ENCODE measurements around the gene AVEN.

AVEN gene

GRCh38 chr15:33844597-33844996, 194.4 kb downstream of the AVEN start:
- no peak overlapping the region for H3K4me3 ChIP-seq (ENCODE audit: low read depth, low read length)
- no peak for TF ChIP-seq CTCF (IDR thresholded peaks at IDR 0.05; ENCODE audit: low read depth, low read length)
- in situ Hi-C loops (cut with HindIII; ENCODE audit: low sequenced_read_pairs) = no loop called here
- DNase-seq (ENCODE audit: low read depth, low spot score) = no peak

GRCh38 chr15:33844186-33844585, 194.8 kb downstream of the AVEN start:
- no peak for TF ChIP-seq CTCF (IDR thresholded peaks at IDR 0.05; ENCODE audit: low read depth, low read length)
- no peak for DNase-seq (ENCODE audit: low read depth, low spot score)
- no peak overlapping the region for H3K4me3 ChIP-seq (ENCODE audit: low read depth, low read length)
- in situ Hi-C loops (cut with HindIII; ENCODE audit: low sequenced_read_pairs) = no loop called here

- in situ Hi-C loops (cut with HindIII; ENCODE audit: low sequenced_read_pairs) = no loop called here
- no peak overlapping the region for H3K4me3 ChIP-seq (ENCODE audit: low read depth, low read length)
- TF ChIP-seq CTCF (IDR thresholded peaks at IDR 0.05; ENCODE audit: low read depth, low read length) = no peak
- DNase-seq (ENCODE audit: low read depth, low spot score) = no peak
These were observed 198.4 kb downstream of the AVEN start for GRCh38 chr15:33840615-33841014.

- no peak for DNase-seq (ENCODE audit: low read depth, low spot score)
- H3K4me3 ChIP-seq (ENCODE audit: low read depth, low read length) = no peak overlapping the region
- in situ Hi-C loops (cut with HindIII; ENCODE audit: low sequenced_read_pairs) = no loop called here
- no peak for TF ChIP-seq CTCF (IDR thresholded peaks at IDR 0.05; ENCODE audit: low read depth, low read length)
These were observed 199.5 kb downstream of the AVEN start for GRCh38 chr15:33839540-33839939.

GRCh38 chr15:33837294-33837693, 201.7 kb downstream of the AVEN start:
- in situ Hi-C loops (cut with HindIII; ENCODE audit: low sequenced_read_pairs) = no loop called here
- TF ChIP-seq CTCF (IDR thresholded peaks at IDR 0.05; ENCODE audit: low read depth, low read length) = no peak
- no peak for DNase-seq (ENCODE audit: low read depth, low spot score)
- H3K4me3 ChIP-seq (ENCODE audit: low read depth, low read length) = no peak overlapping the region

- DNase-seq (ENCODE audit: low read depth, low spot score) = no peak
- no peak for TF ChIP-seq CTCF (IDR thresholded peaks at IDR 0.05; ENCODE audit: low read depth, low read length)
- H3K4me3 ChIP-seq (ENCODE audit: low read depth, low read length) = no peak overlapping the region
- in situ Hi-C loops (cut with HindIII; ENCODE audit: low sequenced_read_pairs) = no loop called here
These were observed 203.9 kb downstream of the AVEN start for GRCh38 chr15:33834892-33835743.

Measured in astrocyte of the spinal cord (primary cell).